RWPE2 (cell line): ENCODE results near the gene DAGLA.
A peak's percentile ranks its signal among the peaks of the same experiment; 100 is the strongest.

Experiments used
- ATAC-seq: fragments of 200-7000 bp; cut with Tn5 transposase; 3 replicates; pipeline ENCODE4 v1.9.1; 2021; ENCODE audit warnings: low read depth
- DNase-seq: peaks from one replicate; pipeline ENCODE4 v3.0.0-alpha.2; 2020; ENCODE audit warnings: low spot score
- H3K27ac ChIP-seq: fragments of 450-650 bp; 2 replicates; pipeline ENCODE4 v1.5.1; 2017; ENCODE audit warnings: mild to moderate bottlenecking; ENCODE audit not compliant: poor library complexity, severe bottlenecking
- H3K27me3 ChIP-seq: fragments of 250-450 bp; sonication (Bioruptor Pico); 2 replicates; pipeline ENCODE4 v1.5.1; 2021; ENCODE audit warnings: mild to moderate bottlenecking, moderate library complexity; ENCODE audit not compliant: insufficient read depth, poor library complexity, severe bottlenecking
- H3K36me3 ChIP-seq: fragments of 250-450 bp; sonication (Bioruptor Pico); 2 replicates; pipeline ENCODE4 v1.5.1; 2020; ENCODE audit warnings: low read depth, mild to moderate bottlenecking, moderate library complexity
- H3K4me1 ChIP-seq: fragments of 250-450 bp; sonication (Bioruptor Pico); 2 replicates; pipeline ENCODE4 v1.5.1; 2021; ENCODE audit warnings: mild to moderate bottlenecking, moderate library complexity; ENCODE audit not compliant: insufficient read depth, poor library complexity, severe bottlenecking
- H3K4me3 ChIP-seq: fragments of 250-450 bp; sonication (Bioruptor Pico); 2 replicates; pipeline ENCODE4 v1.5.1; 2021; ENCODE audit warnings: mild to moderate bottlenecking, moderate library complexity; ENCODE audit not compliant: severe bottlenecking
- H3K9me3 ChIP-seq: fragments of 250-450 bp; sonication (Bioruptor Pico); 2 replicates; pipeline ENCODE4 v1.5.1; 2021; ENCODE audit warnings: mild to moderate bottlenecking, moderate library complexity; ENCODE audit not compliant: severe bottlenecking
- CTCF ChIP-seq: fragments of 450-650 bp; IDR thresholded peaks from one replicate; pipeline ENCODE4 v1.5.1; 2017; ENCODE audit warnings: mild to moderate bottlenecking, moderate library complexity; ENCODE audit not compliant: poor library complexity, severe bottlenecking

The DAGLA gene

DNA sequence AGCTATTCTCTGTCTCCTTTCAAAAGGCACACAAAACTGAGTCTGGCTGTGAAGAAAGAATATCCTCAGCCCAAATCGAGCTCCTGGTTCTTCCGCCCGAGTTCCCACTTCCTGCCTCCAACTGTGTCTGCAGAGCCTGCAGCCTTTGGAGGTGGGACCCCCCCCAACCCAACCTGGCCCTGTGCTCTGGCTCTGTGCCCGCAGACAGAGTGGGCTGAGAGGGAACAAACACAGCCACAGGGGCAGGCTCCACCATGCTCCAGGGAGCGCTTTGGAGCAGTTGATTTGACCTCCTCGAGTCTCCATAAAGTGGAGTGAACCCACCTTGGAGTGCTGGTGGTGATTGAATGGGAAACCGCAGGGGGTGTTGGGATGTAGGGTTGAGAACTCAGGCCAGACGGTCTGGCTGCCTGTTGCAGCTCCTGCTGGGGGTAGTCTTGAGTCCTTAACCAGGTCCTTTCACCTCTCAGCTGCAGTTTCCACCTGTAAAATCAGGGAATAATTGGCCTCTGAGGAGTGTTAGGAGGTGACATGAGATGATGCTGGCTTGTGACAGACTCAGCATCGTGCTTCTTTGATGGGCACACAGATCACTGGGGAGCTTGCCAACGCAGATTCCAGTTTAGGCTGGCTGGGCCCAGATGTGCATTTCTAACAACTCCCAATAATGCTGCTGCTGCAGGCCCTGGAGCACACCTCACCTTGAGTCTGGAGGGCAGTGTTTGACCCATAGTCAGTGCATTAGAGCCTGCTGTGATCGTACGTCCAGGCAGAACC lies 11.4 kb downstream of the DAGLA start:
- H3K9me3 ChIP-seq = no peaks in the 10 kb centered on the region
- DNase-seq (no peak), ATAC-seq (no peak)
- H3K4me3 ChIP-seq = no peak overlapping the region
- no peak for TF ChIP-seq CTCF
- H3K36me3 ChIP-seq = no peaks in the 10 kb centered on the region
- H3K27me3 ChIP-seq = no peaks in the 10 kb centered on the region
- H3K4me1 ChIP-seq = peaks cover 17% of the 10 kb centered on the region
- H3K27ac ChIP-seq = no peak overlapping the region

DNA sequence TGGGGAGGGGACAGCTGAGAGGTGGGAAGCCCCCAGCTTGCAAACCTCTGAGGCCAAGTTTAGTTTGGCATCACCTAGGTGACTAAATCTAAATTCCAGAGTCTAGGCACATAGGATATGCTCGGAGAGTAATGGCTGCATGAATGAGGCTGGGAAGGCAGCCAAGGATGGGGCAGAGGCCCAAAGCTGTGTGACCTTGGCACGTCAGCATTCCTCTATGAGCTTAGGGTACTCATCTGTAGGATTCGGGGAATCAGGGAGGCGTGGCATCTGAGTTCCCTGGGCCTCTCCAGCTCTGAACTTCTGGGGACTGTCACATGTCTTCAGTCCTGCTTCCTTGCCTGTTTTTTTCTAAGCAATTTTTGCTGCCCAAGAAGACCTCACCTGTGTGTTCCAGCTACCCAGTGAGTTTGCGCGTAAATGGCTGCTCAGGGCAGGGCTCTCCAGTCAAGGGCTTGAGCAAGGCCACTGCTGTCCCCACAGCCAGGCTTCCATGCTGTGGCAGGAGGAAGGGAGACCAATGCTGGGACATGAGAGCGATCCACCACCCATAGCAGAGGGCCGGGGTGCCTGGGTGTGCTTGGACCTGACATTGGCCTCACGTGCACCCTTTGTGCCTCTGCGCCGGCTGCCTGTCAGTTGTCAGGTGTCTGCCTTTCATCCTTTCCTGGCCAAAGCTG lies 13.9 kb downstream of the DAGLA start:
- ATAC-seq (no peak), DNase-seq (no peak)
- TF ChIP-seq CTCF = no peak
- H3K27ac ChIP-seq = no peak overlapping the region
- no peaks in the 10 kb centered on the region for H3K27me3 ChIP-seq
- no peak overlapping the region for H3K4me3 ChIP-seq
- no peaks in the 10 kb centered on the region for H3K36me3 ChIP-seq
- no peaks in the 10 kb centered on the region for H3K9me3 ChIP-seq
- peaks cover 35% of the 10 kb centered on the region for H3K4me1 ChIP-seq

- H3K27me3 ChIP-seq = no peaks in the 10 kb centered on the region
- DNase-seq (no peak), ATAC-seq (no peak)
- H3K4me1 ChIP-seq = peaks cover 41% of the 10 kb centered on the region
- no peaks in the 10 kb centered on the region for H3K9me3 ChIP-seq
- H3K36me3 ChIP-seq = no peaks in the 10 kb centered on the region
- no peak overlapping the region for H3K4me3 ChIP-seq
- no peak for TF ChIP-seq CTCF
- no peak overlapping the region for H3K27ac ChIP-seq
Measured at GRCh38 chr11:61694602-61694939, 14.4 kb downstream of the DAGLA start.

DNA sequence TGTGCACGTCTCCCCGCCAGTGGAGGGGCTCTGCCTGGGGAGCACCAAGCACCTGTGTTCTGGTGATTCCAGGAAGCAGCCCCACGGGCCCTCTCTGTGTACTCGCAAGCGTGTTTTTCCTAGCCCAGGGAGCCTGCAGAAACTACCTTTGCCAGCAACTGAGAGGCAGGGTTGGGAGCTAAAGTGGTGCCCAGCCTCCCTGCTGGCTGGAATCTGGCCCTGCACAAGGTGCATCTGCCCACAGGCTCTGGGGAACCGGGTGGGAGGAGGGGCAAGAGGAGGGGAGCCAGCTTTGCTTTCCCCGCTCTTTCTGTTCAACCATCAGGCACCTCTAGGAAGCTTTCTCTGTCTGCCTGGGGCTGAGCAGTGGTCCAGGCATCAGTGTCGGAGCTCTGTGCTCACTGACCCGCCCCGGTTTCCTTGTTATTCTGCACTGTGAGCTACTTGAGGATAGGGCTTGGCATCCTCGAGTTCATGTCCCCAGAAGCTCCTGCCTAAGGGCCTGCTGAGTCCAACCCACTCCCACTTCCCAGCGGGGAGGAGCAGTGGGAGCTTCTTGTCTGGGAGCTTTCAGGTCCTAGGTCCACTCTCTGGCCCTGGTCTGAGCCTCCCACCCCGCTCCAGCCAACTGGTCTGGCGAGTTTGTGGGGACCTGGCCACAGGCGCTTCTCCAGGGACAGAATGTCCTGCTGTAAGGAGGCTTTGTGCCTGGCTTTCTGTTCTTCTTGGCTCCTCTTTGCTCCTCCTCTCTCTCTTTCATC lies 14.9 kb downstream of the DAGLA start:
- H3K27me3 ChIP-seq = no peaks in the 10 kb centered on the region
- peaks cover 46% of the 10 kb centered on the region for H3K4me1 ChIP-seq
- H3K9me3 ChIP-seq = no peaks in the 10 kb centered on the region
- no peaks in the 10 kb centered on the region for H3K36me3 ChIP-seq
- no peak overlapping the region for H3K4me3 ChIP-seq
- ATAC-seq (no peak), DNase-seq (no peak)
- peak; percentile 13 for TF ChIP-seq CTCF
- peak overlapping the region; percentile 43 for H3K27ac ChIP-seq
